GM12891 (cell line): ENCODE measurements around the gene CSRP2.
A peak's percentile ranks its signal among the peaks of the same experiment; 100 is the strongest.

ENCODE experiments used
- DNase-seq: peaks from one replicate; pipeline ENCODE4 v3.0.0; 2011; ENCODE audit warnings: low spot score; ENCODE audit not compliant: insufficient read length
- FAIRE-seq: peaks from 2 replicates; lab custom pipeline; 2011; peaks lifted over from hg19 to GRCh38; lab: Jason Lieb, UNC
- PAX5 ChIP-seq: IDR thresholded peaks from 2 replicates; pipeline ENCODE4 v1.6.1; 2011; ENCODE audit warnings: low read length, moderate library complexity, mild to moderate bottlenecking; ENCODE audit not compliant: insufficient read depth, severe bottlenecking
- POLR2A ChIP-seq: IDR thresholded peaks from 2 replicates; pipeline ENCODE4 v1.6.1; 2011; ENCODE audit warnings: low read depth, low read length, control low read depth
- POLR2AphosphoS5 ChIP-seq: IDR thresholded peaks from 2 replicates; pipeline ENCODE4 v1.6.1; 2011; ENCODE audit warnings: low read depth, low read length, control low read depth
- POU2F2 ChIP-seq: IDR thresholded peaks from 2 replicates; pipeline ENCODE4 v1.6.1; 2011; ENCODE audit warnings: low read depth, mild to moderate bottlenecking, control low read depth, low read length, moderate library complexity
- SPI1 ChIP-seq: IDR thresholded peaks from 2 replicates; pipeline ENCODE4 v1.6.1; 2011; ENCODE audit warnings: low read depth, low read length, control low read depth
- TAF1 ChIP-seq: IDR thresholded peaks from 2 replicates; pipeline ENCODE4 v1.6.1; 2011; ENCODE audit warnings: low read depth, low read length, control low read depth

CSRP2 gene

GRCh38 chr12:76847260-76847659, 31.6 kb downstream of the CSRP2 start:
- no peak for DNase-seq
- TF ChIP-seq POLR2AphosphoS5 (no peak), TAF1 (no peak), SPI1 (no peak), POU2F2 (no peak), POLR2A (no peak), PAX5 (no peak)
- no peak for FAIRE-seq

DNA sequence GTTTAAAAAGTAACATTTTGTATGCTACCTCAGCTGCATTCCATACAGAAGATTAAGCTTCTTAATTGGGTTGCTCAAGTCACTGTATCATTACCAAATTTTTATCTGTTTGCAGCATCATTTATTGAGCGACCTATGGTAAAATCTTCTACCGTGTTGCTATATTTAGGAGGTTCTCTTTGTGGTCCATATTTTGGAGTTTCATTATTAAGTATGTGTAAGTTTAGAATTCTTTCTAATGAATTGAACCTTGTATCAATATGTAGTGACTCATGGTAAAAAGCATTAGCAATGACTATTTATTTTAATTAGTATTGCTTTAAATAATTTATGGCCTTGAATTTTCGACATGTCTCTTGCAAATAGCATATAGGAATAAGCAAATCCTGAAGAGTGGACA, 42.2 kb downstream of the CSRP2 start:
- no peak for TF ChIP-seq POLR2AphosphoS5
- no peak for TF ChIP-seq POLR2A
- no peak for TF ChIP-seq PAX5
- no peak for TF ChIP-seq TAF1
- no peak for TF ChIP-seq SPI1
- TF ChIP-seq POU2F2, result no peak

GRCh38 chr12:76830436-76830835, 48.4 kb downstream of the CSRP2 start:
- no peak for DNase-seq
- no peak for FAIRE-seq
- no peak for TF ChIP-seq POLR2A
- TF ChIP-seq POLR2AphosphoS5, result no peak
- no peak for TF ChIP-seq SPI1
- TF ChIP-seq PAX5, result no peak
- TF ChIP-seq POU2F2, result no peak
- TF ChIP-seq TAF1, result no peak

More for the DNA sequence above, 42.2 kb downstream of the CSRP2 start:
- DNase-seq, result no peak
- FAIRE-seq, result no peak

DNA sequence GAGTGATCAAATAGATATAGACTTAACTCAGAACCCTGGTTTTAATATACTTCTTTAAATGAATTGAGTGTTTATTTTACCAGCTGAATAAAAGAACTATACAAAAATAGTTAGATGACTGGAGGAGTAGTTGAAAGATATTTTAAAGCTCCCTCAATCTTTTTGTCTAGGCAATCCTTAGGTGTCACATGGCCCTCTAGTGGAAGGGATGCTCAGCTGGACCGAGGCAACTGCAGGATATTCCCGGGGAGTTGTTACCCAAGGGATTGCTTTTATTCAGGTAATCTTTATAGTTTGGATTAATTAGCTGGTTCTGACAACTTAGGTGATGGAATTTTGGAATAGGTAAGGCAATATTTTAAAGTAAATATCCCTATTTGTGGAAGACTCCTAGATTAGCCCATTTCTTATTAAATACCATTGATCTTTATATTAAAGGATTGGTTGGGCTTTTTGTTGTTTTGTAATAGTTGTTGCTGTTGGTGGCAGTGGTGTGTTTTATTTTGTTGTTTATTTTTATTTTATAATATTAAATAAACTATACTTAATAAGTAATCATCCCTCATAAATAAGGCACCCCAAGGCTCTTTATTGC, 57.8 kb downstream of the CSRP2 start:
- no peak for FAIRE-seq
- TF ChIP-seq SPI1 (no peak), POU2F2 (no peak), POLR2AphosphoS5 (no peak), POLR2A (no peak), TAF1 (no peak), PAX5 (no peak)
- no peak for DNase-seq

GRCh38 chr12:76813972-76814371, 64.8 kb downstream of the CSRP2 start:
- DNase-seq (no peak), FAIRE-seq (no peak)
- TF ChIP-seq TAF1 (no peak), POU2F2 (no peak), POLR2A (no peak), POLR2AphosphoS5 (no peak), PAX5 (no peak), SPI1 (no peak)

DNA sequence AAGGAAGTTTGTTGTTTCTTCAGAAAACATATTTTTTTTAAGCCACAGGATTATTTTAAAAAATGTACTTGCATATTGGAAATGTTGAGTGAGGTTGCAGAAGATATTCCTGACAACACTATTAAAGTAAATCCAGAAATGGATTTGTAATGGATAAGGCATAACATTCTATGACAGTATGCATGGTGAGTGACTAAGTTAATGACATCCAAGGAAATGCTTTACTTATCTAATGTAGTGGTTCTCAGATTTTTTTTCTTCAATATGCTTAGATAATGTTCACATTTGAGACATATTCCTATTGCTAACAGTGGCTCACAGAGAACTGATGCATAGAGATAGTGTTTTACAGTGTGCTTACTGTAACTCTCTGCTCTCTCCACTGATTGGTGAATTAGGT, 65.6 kb downstream of the CSRP2 start:
- FAIRE-seq (peak; percentile 59), DNase-seq (no peak)
- no peak for TF ChIP-seq PAX5
- TF ChIP-seq TAF1, result no peak
- no peak for TF ChIP-seq SPI1
- no peak for TF ChIP-seq POLR2A
- no peak for TF ChIP-seq POU2F2
- no peak for TF ChIP-seq POLR2AphosphoS5

GRCh38 chr12:76811976-76812375, 66.8 kb downstream of the CSRP2 start:
- TF ChIP-seq SPI1 (no peak), TAF1 (no peak), POU2F2 (no peak), POLR2A (no peak), POLR2AphosphoS5 (no peak), PAX5 (no peak)
- DNase-seq (no peak), FAIRE-seq (no peak)

GRCh38 chr12:76810671-76811419, 68.0 kb downstream of the CSRP2 start:
- no peak for DNase-seq
- TF ChIP-seq POU2F2, result no peak
- TF ChIP-seq POLR2A, result no peak
- no peak for TF ChIP-seq TAF1
- TF ChIP-seq POLR2AphosphoS5, result no peak
- TF ChIP-seq PAX5, result no peak
- FAIRE-seq, result no peak
